H9 (cell line): Measurements from ENCODE around the gene CENPA. TPM values are rescaled to one million over a fixed set of nuclear protein-coding genes. Genes with fewer than 3 reads are reported as not detected.
"Not testable (repeated sequence)": the region's sequence is repeated elsewhere in the genome, so short reads cannot be mapped to it uniquely, and the experiment has no call there.

Source experiments
- DNase-seq: peaks from one replicate; pipeline ENCODE4 v3.0.0-alpha.2; 2017
- H2AFZ ChIP-seq: one replicate; pipeline ENCODE4 v1.6.1; 2013; ENCODE audit warnings: mild to moderate bottlenecking, low read length, control low read depth, moderate library complexity
- H2AK5ac ChIP-seq: 2 replicates; pipeline ENCODE4 v1.6.1; 2013; ENCODE audit warnings: low read length, control low read depth, mixed read lengths; ENCODE audit not compliant: insufficient read length
- H2BK120ac ChIP-seq: one replicate; pipeline ENCODE4 v1.6.1; 2013; ENCODE audit warnings: low read depth, mild to moderate bottlenecking, low read length, control low read depth, inconsistent platforms; ENCODE audit not compliant: poor library complexity, severe bottlenecking
- H2BK12ac ChIP-seq: 2 replicates; pipeline ENCODE4 v1.6.1; 2013; ENCODE audit warnings: low read length, control low read depth, mixed read lengths, low read depth; ENCODE audit not compliant: insufficient read length
- H2BK15ac ChIP-seq: 2 replicates; pipeline ENCODE4 v1.6.1; 2013; ENCODE audit warnings: low read depth, low read length, control low read depth
- H2BK20ac ChIP-seq: one replicate; pipeline ENCODE4 v1.6.1; 2013; ENCODE audit warnings: low read depth, mild to moderate bottlenecking, low read length, control low read depth, inconsistent platforms; ENCODE audit not compliant: poor library complexity, severe bottlenecking
- H2BK5ac ChIP-seq: 2 replicates; pipeline ENCODE4 v1.6.1; 2013; ENCODE audit warnings: low read length, control low read depth, mixed read lengths; ENCODE audit not compliant: insufficient read length
- H3K14ac ChIP-seq: 2 replicates; pipeline ENCODE4 v1.6.1; 2013; ENCODE audit warnings: low read length, control low read depth; ENCODE audit not compliant: insufficient read depth
- H3K18ac ChIP-seq: 2 replicates; pipeline ENCODE4 v1.6.1; 2013; ENCODE audit warnings: low read depth, mild to moderate bottlenecking, mixed read lengths, low read length, control low read depth; ENCODE audit not compliant: insufficient read length
- H3K23ac ChIP-seq: 2 replicates; pipeline ENCODE4 v1.6.1; 2013; ENCODE audit warnings: low read length, control low read depth, mixed read lengths, low read depth; ENCODE audit not compliant: insufficient read length
- H3K23me2 ChIP-seq: 2 replicates; pipeline ENCODE4 v1.6.1; 2013; ENCODE audit warnings: low read depth, mild to moderate bottlenecking, mixed read lengths, low read length, control low read depth; ENCODE audit not compliant: insufficient read length, poor library complexity, severe bottlenecking
- H3K27ac ChIP-seq: 2 replicates; pipeline ENCODE4 v1.5.1; 2013; ENCODE audit warnings: low read length, control low read depth, mixed read lengths, low read depth; ENCODE audit not compliant: insufficient read length
- H3K27me3 ChIP-seq: 2 replicates; pipeline ENCODE4 v1.6.1; 2013; ENCODE audit warnings: low read length, control low read depth, inconsistent platforms; ENCODE audit not compliant: insufficient read depth
- H3K4ac ChIP-seq: 2 replicates; pipeline ENCODE4 v1.6.1; 2013; ENCODE audit warnings: low read depth, mild to moderate bottlenecking, control low read depth, inconsistent platforms, low read length, moderate library complexity
- H3K4me1 ChIP-seq: 2 replicates; pipeline ENCODE4 v1.6.1; 2013; ENCODE audit warnings: low read length, control low read depth, inconsistent platforms; ENCODE audit not compliant: insufficient read depth
- H3K4me2 ChIP-seq: 2 replicates; pipeline ENCODE4 v1.6.1; 2013; ENCODE audit warnings: low read length, control low read depth, mixed read lengths; ENCODE audit not compliant: insufficient read length, insufficient read depth
- H3K56ac ChIP-seq: 2 replicates; pipeline ENCODE4 v1.6.1; 2013; ENCODE audit warnings: low read depth, mild to moderate bottlenecking, mixed read lengths, low read length, control low read depth; ENCODE audit not compliant: insufficient read length
- H3K79me1 ChIP-seq: 2 replicates; pipeline ENCODE4 v1.6.1; 2013; ENCODE audit warnings: low read depth, mild to moderate bottlenecking, moderate library complexity, low read length, control low read depth, inconsistent platforms; ENCODE audit not compliant: insufficient read depth, poor library complexity, severe bottlenecking
- H3K79me2 ChIP-seq: 2 replicates; pipeline ENCODE4 v1.6.1; 2013; ENCODE audit warnings: low read length, control low read depth, inconsistent platforms; ENCODE audit not compliant: insufficient read depth
- H3K9ac ChIP-seq: 2 replicates; pipeline ENCODE4 v1.6.1; 2013; ENCODE audit warnings: low read length, control low read depth, mixed read lengths; ENCODE audit not compliant: insufficient read length; ENCODE audit errors: extremely low read depth
- H3K9me3 ChIP-seq: one replicate; pipeline ENCODE4 v1.6.1; 2013; ENCODE audit warnings: low read depth, low read length, inconsistent platforms; ENCODE audit not compliant: control insufficient read depth
- H3T11ph ChIP-seq: one replicate; pipeline ENCODE4 v1.6.1; 2013; ENCODE audit warnings: mild to moderate bottlenecking, low read length, control low read depth, inconsistent platforms
- H4K20me1 ChIP-seq: one replicate; pipeline ENCODE4 v1.6.1; 2013; ENCODE audit not compliant: control insufficient read depth, insufficient read length, insufficient read depth
- H4K5ac ChIP-seq: 2 replicates; pipeline ENCODE4 v1.6.1; 2013; ENCODE audit warnings: low read depth, mild to moderate bottlenecking, mixed read lengths, low read length, control low read depth; ENCODE audit not compliant: insufficient read length
- H4K8ac ChIP-seq: replicated peaks from 2 replicates; pipeline ENCODE4 v1.6.1; 2013; ENCODE audit warnings: low read length, control low read depth, mixed read lengths, low read depth; ENCODE audit not compliant: insufficient read length
- H4K91ac ChIP-seq: 2 replicates; pipeline ENCODE4 v1.6.1; 2013; ENCODE audit warnings: low read depth, mild to moderate bottlenecking, moderate library complexity, mixed read lengths, low read length, control low read depth; ENCODE audit not compliant: insufficient read length
- H3K27ac Mint-ChIP-seq, 3 experiments: 2 replicates in 2 of 3; 3 replicates in 1 of 3; pipeline ENCODE4 v1.8.0; 2020 to 2021; ENCODE audit warnings: mixed read lengths in 3 of 3, mild to moderate bottlenecking in 1 of 3, moderate library complexity in 1 of 3
- H3K27me3 Mint-ChIP-seq: 2 replicates; pipeline ENCODE4 v1.8.0; 2021; ENCODE audit warnings: low read depth, mild to moderate bottlenecking, moderate library complexity, mixed read lengths
- H3K36me3 Mint-ChIP-seq, 3 experiments: 2 replicates in 2 of 3; 3 replicates in 1 of 3; pipeline ENCODE4 v1.8.0; 2020 to 2021; ENCODE audit warnings: low read depth in 3 of 3, mixed read lengths in 3 of 3; ENCODE audit not compliant: insufficient read depth in 1 of 3
- H3K4me1 Mint-ChIP-seq, 2 experiments: 2 replicates each; pipeline ENCODE4 v1.8.0; 2020; ENCODE audit warnings: mixed read lengths in 2 of 2
- H3K4me3 Mint-ChIP-seq, 2 experiments: 2 replicates in 1 of 2; 3 replicates in 1 of 2; pipeline ENCODE4 v1.8.0; 2020 to 2021; ENCODE audit warnings: mild to moderate bottlenecking in 2 of 2, mixed read lengths in 2 of 2, moderate library complexity in 1 of 2
- H3K9me3 Mint-ChIP-seq, 2 experiments: 2 replicates in 1 of 2; 3 replicates in 1 of 2; pipeline ENCODE4 v1.8.0; 2020; ENCODE audit warnings: mild to moderate bottlenecking in 2 of 2, mixed read lengths in 2 of 2, moderate library complexity in 1 of 2
- WGBS: extraction: QIAGEN DNeasy Blood & Tissue Kit; methylation state at CpG from one replicate; pipeline ENCODE4 v1.1.7; 2013; ENCODE audit warnings: missing lambda C conversion rate, low lambda C conversion rate, mixed read lengths; ENCODE audit not compliant: insufficient read length; ENCODE audit errors: extremely low coverage; 5-methylcytosine and 5-hydroxymethylcytosine counted together
- total RNA-seq: library from RNA; stranded (reverse); gene quantifications from 2 replicates; pipeline ENCODE4 v1.2.1, GENCODE V29; 2021

CENPA gene
- total RNA-seq, 1 experiment from 2014 or later: 19.3 TPM

GRCh38 chr2:26750467-26750866 lies 35.4 kb upstream of the CENPA start:
- no CpG with 5 or more reads among the region's 11 CpGs for WGBS
- not testable (repeated sequence) for H4K91ac ChIP-seq, H3K79me1 ChIP-seq, H2BK5ac ChIP-seq, H3K27me3 ChIP-seq, H3K36me3 Mint-ChIP-seq, H3T11ph ChIP-seq, H2BK120ac ChIP-seq, H3K4me1 ChIP-seq, H2AK5ac ChIP-seq, H3K9me3 Mint-ChIP-seq, H4K20me1 ChIP-seq, H3K27ac ChIP-seq, H2AFZ ChIP-seq, H3K23ac ChIP-seq, H2BK12ac ChIP-seq, H3K14ac ChIP-seq, H3K18ac ChIP-seq, H4K8ac ChIP-seq, H3K4ac ChIP-seq, H3K56ac ChIP-seq, DNase-seq, H2BK15ac ChIP-seq, H3K9ac ChIP-seq, H3K79me2 ChIP-seq, H2BK20ac ChIP-seq, H3K9me3 ChIP-seq, H3K23me2 ChIP-seq, H4K5ac ChIP-seq
- Mint-ChIP-seq H3K4me3 (peak overlapping the region; percentile 46 to 51), H3K27me3 (peaks cover 88% of the 10 kb centered on the region), H3K27ac (peak overlapping the region; percentile 21 to 97 (median 24); a peak in 5 of 7 replicates), H3K4me1 (peaks cover 40 to 49% of the 10 kb centered on the region in 2 experiments)
- peak overlapping the region; percentile 21 for H3K4me2 ChIP-seq
